ENCODE data around the gene RAB3GAP1. TPM values are rescaled to one million over a fixed set of nuclear protein-coding genes. Genes with fewer than 3 reads are reported as not detected.

Gene RAB3GAP1
- total RNA-seq, 1 experiment from 2014 or later: 36.8 TPM

GRCh38 chr2:135187270-135187669, 135.2 kb downstream of the RAB3GAP1 start:
- no peak for TF ChIP-seq EZH2 (IDR thresholded peaks at IDR 0.05; ENCODE audit: low read depth)
- TF ChIP-seq, protein P1, sequence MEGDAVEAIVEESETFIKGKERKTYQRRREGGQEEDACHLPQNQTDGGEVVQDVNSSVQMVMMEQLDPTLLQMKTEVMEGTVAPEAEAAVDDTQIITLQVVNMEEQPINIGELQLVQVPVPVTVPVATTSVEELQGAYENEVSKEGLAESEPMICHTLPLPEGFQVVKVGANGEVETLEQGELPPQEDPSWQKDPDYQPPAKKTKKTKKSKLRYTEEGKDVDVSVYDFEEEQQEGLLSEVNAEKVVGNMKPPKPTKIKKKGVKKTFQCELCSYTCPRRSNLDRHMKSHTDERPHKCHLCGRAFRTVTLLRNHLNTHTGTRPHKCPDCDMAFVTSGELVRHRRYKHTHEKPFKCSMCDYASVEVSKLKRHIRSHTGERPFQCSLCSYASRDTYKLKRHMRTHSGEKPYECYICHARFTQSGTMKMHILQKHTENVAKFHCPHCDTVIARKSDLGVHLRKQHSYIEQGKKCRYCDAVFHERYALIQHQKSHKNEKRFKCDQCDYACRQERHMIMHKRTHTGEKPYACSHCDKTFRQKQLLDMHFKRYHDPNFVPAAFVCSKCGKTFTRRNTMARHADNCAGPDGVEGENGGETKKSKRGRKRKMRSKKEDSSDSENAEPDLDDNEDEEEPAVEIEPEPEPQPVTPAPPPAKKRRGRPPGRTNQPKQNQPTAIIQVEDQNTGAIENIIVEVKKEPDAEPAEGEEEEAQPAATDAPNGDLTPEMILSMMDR (conservative IDR thresholded peaks at IDR 0.05): no peak
- H3K4me2 ChIP-seq: no peak overlapping the region
- no peaks in the 10 kb centered on the region for H3K79me2 ChIP-seq (ENCODE audit: low read depth)
- no peaks in the 10 kb centered on the region; the same call in 1 of the 2 replicates for H3K4me1 ChIP-seq (replicated peaks; ENCODE audit: insufficient read depth)
- no peak overlapping the region for H3K27ac ChIP-seq
- H3K9me2 ChIP-seq (ENCODE audit: insufficient read depth): no peaks in the 10 kb centered on the region
- no peaks in the 10 kb centered on the region for H3K27me3 ChIP-seq (ENCODE audit: insufficient read depth, low read depth)
- CTCF ChIA-PET: no interaction called here
- no peak for DNase-seq
- intact Hi-C loops (cut with micrococcal nuclease; ENCODE audit: unreplicated experiment): no loop called here
- H3F3A ChIP-seq (ENCODE audit: insufficient read depth, low read depth): no peaks in the 10 kb centered on the region
- H3K9me3 ChIP-seq (ENCODE audit: insufficient read depth, low read depth): 0 out of 2 replicates have a peak, but pooled peaks cover 4% of the 10 kb centered on the region
- POLR2A ChIA-PET (ENCODE audit: unreplicated experiment): no interaction called here
- H3K4me3 ChIP-seq: no peak overlapping the region
- H2AFZ ChIP-seq: no peak overlapping the region
- no peaks in the 10 kb centered on the region for H3K36me3 ChIP-seq (ENCODE audit: low read depth)
- no TSS peak for BruUV-seq (replicated peaks)
- H4K20me1 ChIP-seq (ENCODE audit: insufficient read depth): 0 out of 2 replicates have a peak, but pooled peaks cover 5% of the 10 kb centered on the region

DNA sequence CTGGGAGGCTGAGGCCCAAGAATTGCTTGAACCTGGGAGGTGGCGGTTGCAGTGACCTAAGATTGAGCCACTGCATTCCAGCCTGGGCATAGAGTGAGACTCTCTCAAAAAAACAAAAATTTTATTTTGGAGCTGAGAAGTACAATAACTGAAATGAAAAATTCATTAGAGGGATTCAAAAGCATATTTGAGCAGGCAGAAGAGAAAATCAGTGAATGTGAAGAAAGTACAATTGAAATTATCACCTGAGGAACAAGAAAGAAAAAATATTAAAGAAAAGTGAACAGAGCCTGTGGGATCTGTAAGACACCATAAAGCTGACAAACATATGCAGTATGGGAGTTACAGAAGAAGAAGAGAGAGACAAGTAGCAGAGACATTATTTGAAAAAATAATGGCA, 137.1 kb downstream of the RAB3GAP1 start:
- Histone ChIP-seq H3K4me2 (no peak overlapping the region), H3F3A (ENCODE audit: insufficient read depth, low read depth) (no peaks in the 10 kb centered on the region), H3K27me3 (ENCODE audit: insufficient read depth, low read depth) (no peaks in the 10 kb centered on the region), H3K27ac (no peak overlapping the region), H3K4me1 (replicated peaks; ENCODE audit: insufficient read depth) (no peaks in the 10 kb centered on the region), H3K36me3 (ENCODE audit: low read depth) (no peaks in the 10 kb centered on the region), H3K9me2 (ENCODE audit: insufficient read depth) (no peaks in the 10 kb centered on the region), H3K9me3 (ENCODE audit: insufficient read depth, low read depth) (0 out of 2 replicates have a peak, but pooled peaks cover 4% of the 10 kb centered on the region), H3K4me3 (no peak overlapping the region), H4K20me1 (ENCODE audit: insufficient read depth) (no peaks in the 10 kb centered on the region), H2AFZ (no peak overlapping the region), H3K79me2 (ENCODE audit: low read depth) (no peaks in the 10 kb centered on the region)
- POLR2A ChIA-PET (ENCODE audit: unreplicated experiment): no interaction called here
- TF ChIP-seq, protein P1 (conservative IDR thresholded peaks at IDR 0.05): no peak
- no peak for TF ChIP-seq EZH2 (IDR thresholded peaks at IDR 0.05; ENCODE audit: low read depth)
- no TSS peak for BruUV-seq (replicated peaks)
- intact Hi-C loops (cut with micrococcal nuclease; ENCODE audit: unreplicated experiment): no loop called here
- CTCF ChIA-PET: no interaction called here
- no peak for DNase-seq

GRCh38 chr2:135190799-135191198, 138.7 kb downstream of the RAB3GAP1 start:
- BruUV-seq (replicated peaks): no TSS peak
- Histone ChIP-seq H3K9me2 (ENCODE audit: insufficient read depth) (no peaks in the 10 kb centered on the region), H3K4me1 (replicated peaks; ENCODE audit: insufficient read depth) (no peaks in the 10 kb centered on the region), H3K4me3 (no peak overlapping the region), H3K4me2 (no peak overlapping the region), H3K79me2 (ENCODE audit: low read depth) (no peaks in the 10 kb centered on the region), H3K36me3 (ENCODE audit: low read depth) (no peaks in the 10 kb centered on the region), H3F3A (ENCODE audit: insufficient read depth, low read depth) (no peaks in the 10 kb centered on the region), H3K27ac (no peak overlapping the region), H4K20me1 (ENCODE audit: insufficient read depth) (no peaks in the 10 kb centered on the region), H3K27me3 (ENCODE audit: insufficient read depth, low read depth) (no peaks in the 10 kb centered on the region), H2AFZ (no peak overlapping the region), H3K9me3 (ENCODE audit: insufficient read depth, low read depth) (0 out of 2 replicates have a peak, but pooled peaks cover 4% of the 10 kb centered on the region)
- DNase-seq: no peak
- TF ChIP-seq EZH2 (IDR thresholded peaks at IDR 0.05; ENCODE audit: low read depth): no peak
- TF ChIP-seq, protein P1 (conservative IDR thresholded peaks at IDR 0.05): no peak
- ChIA-PET POLR2A (ENCODE audit: unreplicated experiment) (no interaction called here), CTCF (no interaction called here)
- intact Hi-C loops (cut with micrococcal nuclease; ENCODE audit: unreplicated experiment): no loop called here
